Upper lobe of right lung (tissue), 1 donor: ENCODE measurements around the gene ST14. TPM values are rescaled to one million over a fixed set of nuclear protein-coding genes. Genes with fewer than 3 reads are reported as not detected.
A peak's percentile ranks its signal among the peaks of the same experiment; 100 is the strongest.

Experiments
- ATAC-seq: fragments of 200-7000 bp; cut with Tn5 transposase; one replicate; pipeline ENCODE4 v1.9.1; 2020; ENCODE audit warnings: mild to moderate bottlenecking, moderate library complexity
- DNase-seq: peaks from one replicate; pipeline ENCODE4 v3.0.0-alpha.2; 2020
- H3K27ac ChIP-seq: fragments of 200-600 bp; one replicate; pipeline ENCODE4 v1.8.0; 2022
- H3K27me3 ChIP-seq: fragments of 200-600 bp; one replicate; pipeline ENCODE4 v1.8.0; 2022; ENCODE audit warnings: mild to moderate bottlenecking
- H3K36me3 ChIP-seq: fragments of 200-600 bp; one replicate; pipeline ENCODE4 v1.8.0; 2022
- H3K4me1 ChIP-seq: fragments of 200-600 bp; one replicate; pipeline ENCODE4 v1.8.0; 2022
- H3K4me3 ChIP-seq: fragments of 200-600 bp; one replicate; pipeline ENCODE4 v1.8.0; 2022; ENCODE audit warnings: mild to moderate bottlenecking
- H3K9me3 ChIP-seq: fragments of 200-600 bp; one replicate; pipeline ENCODE4 v1.8.0; 2022
- intact Hi-C: fragments of 100-400 bp; cut with DNase I; formaldehyde crosslinking; loops from one replicate; pipeline ENCODE4 v1.11.0; 2022
- total RNA-seq: library from RNA; stranded (reverse); fragmentation: NEBNext Ultra II Directional; extraction: Animal tissue kit (Norgen Biotek cat#: 25700); gene quantifications from one replicate; pipeline ENCODE4 v1.2.1, GENCODE V29; 2021
- TF ChIP-seq, protein P1 (sequence below): fragments of 200-600 bp; IDR thresholded peaks from one replicate; pipeline ENCODE4 v1.8.0; 2022; ENCODE audit warnings: antibody characterized with exemption
- donor health status: DM: no; HTN: yes; CAD: no; lungs with severe emphysema.

ST14 gene
- total RNA-seq, 1 donor from 2014 or later: 59.1 TPM

DNA sequence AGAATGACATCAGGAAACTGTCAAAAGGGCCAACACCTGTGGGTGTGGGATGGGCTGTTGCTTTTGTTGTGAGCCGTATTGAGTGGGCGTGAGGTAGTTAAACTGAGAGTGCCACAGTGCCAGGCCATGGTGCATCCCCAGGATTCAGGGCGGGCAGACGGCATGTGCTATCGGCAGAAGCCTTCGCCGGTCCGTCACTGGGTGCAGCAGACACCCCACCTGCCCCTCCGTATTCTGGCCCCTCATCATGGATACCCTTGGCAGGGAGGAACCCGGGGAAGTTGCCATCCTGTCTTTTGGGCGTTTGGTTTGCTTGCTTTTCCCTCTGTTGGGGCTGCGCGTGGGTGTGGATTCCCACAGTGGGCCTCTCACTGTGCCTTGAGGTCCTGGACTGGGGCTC, 27.5 kb downstream of the ST14 start:
- Histone ChIP-seq H3K27me3 (no peaks in the 10 kb centered on the region), H3K4me3 (no peak overlapping the region), H3K9me3 (no peaks in the 10 kb centered on the region), H3K4me1 (peaks cover 2% of the 10 kb centered on the region), H3K36me3 (no peaks in the 10 kb centered on the region), H3K27ac (no peak overlapping the region)
- TF ChIP-seq, protein P1, sequence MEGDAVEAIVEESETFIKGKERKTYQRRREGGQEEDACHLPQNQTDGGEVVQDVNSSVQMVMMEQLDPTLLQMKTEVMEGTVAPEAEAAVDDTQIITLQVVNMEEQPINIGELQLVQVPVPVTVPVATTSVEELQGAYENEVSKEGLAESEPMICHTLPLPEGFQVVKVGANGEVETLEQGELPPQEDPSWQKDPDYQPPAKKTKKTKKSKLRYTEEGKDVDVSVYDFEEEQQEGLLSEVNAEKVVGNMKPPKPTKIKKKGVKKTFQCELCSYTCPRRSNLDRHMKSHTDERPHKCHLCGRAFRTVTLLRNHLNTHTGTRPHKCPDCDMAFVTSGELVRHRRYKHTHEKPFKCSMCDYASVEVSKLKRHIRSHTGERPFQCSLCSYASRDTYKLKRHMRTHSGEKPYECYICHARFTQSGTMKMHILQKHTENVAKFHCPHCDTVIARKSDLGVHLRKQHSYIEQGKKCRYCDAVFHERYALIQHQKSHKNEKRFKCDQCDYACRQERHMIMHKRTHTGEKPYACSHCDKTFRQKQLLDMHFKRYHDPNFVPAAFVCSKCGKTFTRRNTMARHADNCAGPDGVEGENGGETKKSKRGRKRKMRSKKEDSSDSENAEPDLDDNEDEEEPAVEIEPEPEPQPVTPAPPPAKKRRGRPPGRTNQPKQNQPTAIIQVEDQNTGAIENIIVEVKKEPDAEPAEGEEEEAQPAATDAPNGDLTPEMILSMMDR: no peak
- ATAC-seq (no peak), DNase-seq (no peak)
- intact Hi-C loops: no loop called here

DNA sequence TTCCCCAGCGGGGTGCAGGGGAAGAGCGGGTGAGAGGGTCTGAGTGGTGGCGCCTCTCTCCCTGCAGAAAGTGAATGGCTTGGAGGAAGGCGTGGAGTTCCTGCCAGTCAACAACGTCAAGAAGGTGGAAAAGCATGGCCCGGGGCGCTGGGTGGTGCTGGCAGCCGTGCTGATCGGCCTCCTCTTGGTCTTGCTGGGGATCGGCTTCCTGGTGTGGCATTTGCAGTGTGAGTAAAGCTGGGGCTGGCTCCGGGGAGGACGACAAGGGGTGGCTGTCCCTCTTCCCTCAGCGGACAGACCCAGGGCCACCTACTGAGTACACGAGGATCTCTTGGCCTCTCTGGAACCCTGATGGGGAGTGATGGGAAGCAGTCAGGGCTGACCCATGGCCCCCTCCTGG, 28.5 kb downstream of the ST14 start:
- H3K9me3 ChIP-seq: no peaks in the 10 kb centered on the region
- H3K27me3 ChIP-seq: no peaks in the 10 kb centered on the region
- H3K4me1 ChIP-seq: no peaks in the 10 kb centered on the region
- no peak overlapping the region for H3K27ac ChIP-seq
- TF ChIP-seq, protein P1: no peak
- no peak overlapping the region for H3K4me3 ChIP-seq
- DNase-seq (no peak), ATAC-seq (no peak)
- H3K36me3 ChIP-seq: no peaks in the 10 kb centered on the region
- intact Hi-C loops: no loop called here

DNA sequence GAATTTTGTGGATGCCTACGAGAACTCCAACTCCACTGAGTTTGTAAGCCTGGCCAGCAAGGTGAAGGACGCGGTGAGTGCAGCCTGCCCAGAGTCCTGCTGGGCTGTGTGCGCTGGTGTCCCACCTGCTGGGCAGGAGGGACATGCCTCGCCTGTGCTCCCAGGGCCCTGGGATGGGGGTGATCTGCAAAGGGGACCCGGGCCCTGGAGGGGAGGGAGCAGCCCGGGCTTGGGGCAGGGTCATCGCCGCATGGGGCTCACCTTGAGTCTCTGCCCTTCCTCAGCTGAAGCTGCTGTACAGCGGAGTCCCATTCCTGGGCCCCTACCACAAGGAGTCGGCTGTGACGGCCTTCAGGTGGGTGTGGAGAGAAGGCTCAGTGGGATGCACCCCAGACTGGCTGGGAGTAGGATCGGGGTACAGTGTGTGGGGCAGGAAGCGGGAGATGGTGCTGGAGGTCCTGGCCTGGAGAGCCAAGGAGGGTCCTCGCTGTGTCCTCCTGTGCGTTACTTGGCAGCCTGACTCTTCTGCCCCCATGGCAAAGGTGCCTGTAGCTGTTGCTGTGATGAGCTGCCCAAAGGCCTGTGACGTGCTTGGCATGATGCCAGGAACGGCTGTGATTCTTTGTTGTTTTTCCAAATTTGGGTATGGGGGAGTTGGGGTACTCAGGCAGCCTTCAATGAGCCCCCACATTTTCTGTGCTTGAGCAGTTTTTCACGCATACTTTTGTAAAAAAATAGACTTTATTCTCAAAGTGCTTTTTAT, 29.2 kb downstream of the ST14 start:
- H3K4me3 ChIP-seq: no peak overlapping the region
- H3K36me3 ChIP-seq: no peaks in the 10 kb centered on the region
- TF ChIP-seq, protein P1: no peak
- no peaks in the 10 kb centered on the region for H3K27me3 ChIP-seq
- DNase-seq (no peak), ATAC-seq (no peak)
- H3K9me3 ChIP-seq: no peaks in the 10 kb centered on the region
- H3K4me1 ChIP-seq: no peaks in the 10 kb centered on the region
- no peak overlapping the region for H3K27ac ChIP-seq
- intact Hi-C loops: no loop called here

DNA sequence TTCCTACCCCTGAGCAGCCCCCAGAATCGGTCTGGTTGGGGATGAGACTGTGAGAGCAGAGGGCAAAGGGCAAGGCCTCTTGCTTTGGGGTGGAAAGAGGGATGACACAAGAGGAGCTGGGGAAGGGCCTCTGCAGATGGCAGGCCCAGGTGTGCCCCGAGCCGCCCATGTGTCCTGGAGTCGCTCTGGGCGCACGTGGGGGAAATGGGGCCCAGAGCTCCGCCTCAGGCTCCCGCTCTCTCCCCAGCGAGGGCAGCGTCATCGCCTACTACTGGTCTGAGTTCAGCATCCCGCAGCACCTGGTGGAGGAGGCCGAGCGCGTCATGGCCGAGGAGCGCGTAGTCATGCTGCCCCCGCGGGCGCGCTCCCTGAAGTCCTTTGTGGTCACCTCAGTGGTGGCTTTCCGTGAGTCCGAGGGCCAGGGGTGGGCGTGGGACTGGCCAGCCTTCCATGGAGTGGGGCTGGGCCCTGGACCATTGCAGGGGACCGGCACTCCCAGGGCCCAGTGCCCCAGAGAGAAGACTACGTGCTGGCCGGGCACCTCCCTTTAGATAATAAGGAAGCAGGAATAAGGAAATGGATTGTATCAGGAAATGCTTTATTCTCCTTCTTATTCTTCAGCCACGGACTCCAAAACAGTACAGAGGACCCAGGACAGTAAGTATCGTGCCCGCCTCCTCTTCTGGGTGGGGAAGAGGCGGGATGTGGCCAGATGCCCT, 30.1 kb downstream of the ST14 start:
- H3K27me3 ChIP-seq: no peaks in the 10 kb centered on the region
- no peaks in the 10 kb centered on the region for H3K4me1 ChIP-seq
- H3K27ac ChIP-seq: no peak overlapping the region
- no peaks in the 10 kb centered on the region for H3K36me3 ChIP-seq
- ATAC-seq (peak; percentile 17), DNase-seq (no peak)
- intact Hi-C loops: no loop called here
- H3K4me3 ChIP-seq: no peak overlapping the region
- no peaks in the 10 kb centered on the region for H3K9me3 ChIP-seq
- TF ChIP-seq, protein P1: no peak

DNA sequence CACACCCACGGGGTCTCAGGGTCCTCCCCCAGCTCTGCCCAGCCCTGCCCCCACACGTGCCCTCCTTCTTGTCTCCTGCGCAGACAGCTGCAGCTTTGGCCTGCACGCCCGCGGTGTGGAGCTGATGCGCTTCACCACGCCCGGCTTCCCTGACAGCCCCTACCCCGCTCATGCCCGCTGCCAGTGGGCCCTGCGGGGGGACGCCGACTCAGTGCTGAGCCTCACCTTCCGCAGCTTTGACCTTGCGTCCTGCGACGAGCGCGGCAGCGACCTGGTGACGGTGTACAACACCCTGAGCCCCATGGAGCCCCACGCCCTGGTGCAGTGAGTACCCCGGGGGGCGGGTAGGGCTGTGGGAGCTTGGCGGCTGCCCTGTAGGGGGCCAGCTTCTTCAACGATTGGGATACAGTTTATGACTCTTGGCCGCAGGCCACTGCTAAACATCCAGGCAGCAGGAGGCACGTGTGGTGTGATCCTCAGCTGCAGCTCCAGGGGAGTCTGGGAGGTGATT, 30.8 kb downstream of the ST14 start:
- ATAC-seq (no peak), DNase-seq (no peak)
- intact Hi-C loops: no loop called here
- Histone ChIP-seq H3K27ac (no peak overlapping the region), H3K36me3 (no peaks in the 10 kb centered on the region), H3K27me3 (no peaks in the 10 kb centered on the region), H3K4me1 (no peaks in the 10 kb centered on the region), H3K4me3 (no peak overlapping the region), H3K9me3 (no peaks in the 10 kb centered on the region)
- TF ChIP-seq, protein P1: no peak
